CD4-positive, alpha-beta T cell (primary cell): ENCODE results near the gene ZIC1. TPM values are rescaled to one million over a fixed set of nuclear protein-coding genes. Genes with fewer than 3 reads are reported as not detected.

Source experiments
- ATAC-seq: fragments of 200-7000 bp; cut with Tn5 transposase; one replicate; pipeline ENCODE4 v1.10.0; 2022; ENCODE audit warnings: mild to moderate bottlenecking; ENCODE audit not compliant: poor library complexity
- CTCF ChIA-PET: fragments of 350-600 bp; sonication (Branson Sonifier 250); formaldehyde crosslinking; loops from one replicate; lab custom pipeline; 2021; ENCODE audit warnings: antibody characterized with exemption, inconsistent platforms; lab: Charles Lee
- POLR2A ChIA-PET: fragments of 350-600 bp; sonication (Branson Sonifier 250); formaldehyde crosslinking; loops from one replicate; lab custom pipeline; 2021; ENCODE audit warnings: antibody characterized with exemption, inconsistent platforms; lab: Charles Lee
- DNase-seq, 14 experiments: peaks; one replicate each; pipeline ENCODE4 v3.0.0-alpha.2; 2013 to 2020; ENCODE audit warnings: mixed read lengths in 2 of 14
- H3K27ac ChIP-seq, 2 donors: one replicate each; pipeline versions ENCODE4 v1.5.1 to v1.7.0; 2013; ENCODE audit warnings: low read length in 2 of 2, low read depth in 1 of 2, mild to moderate bottlenecking in 1 of 2
- H3K27me3 ChIP-seq, 2 experiments: 1 replicate in 1 of 2; 2 replicates in 1 of 2; pipeline versions ENCODE4 v1.6.1 to v1.7.0; 2013; ENCODE audit warnings: low read length in 2 of 2, control low read depth in 1 of 2, mild to moderate bottlenecking in 1 of 2, moderate library complexity in 1 of 2; ENCODE audit not compliant: insufficient read depth in 2 of 2, control insufficient read depth in 1 of 2
- H3K36me3 ChIP-seq: one replicate; pipeline ENCODE4 v1.6.1; 2013; ENCODE audit warnings: low read length, control low read depth; ENCODE audit not compliant: insufficient read depth
- H3K4me1 ChIP-seq: one replicate; pipeline ENCODE4 v1.6.1; 2013; ENCODE audit warnings: low read length, control low read depth; ENCODE audit not compliant: insufficient read depth
- H3K4me3 ChIP-seq: one replicate; pipeline ENCODE4 v1.5.1; 2013; ENCODE audit warnings: mild to moderate bottlenecking, low read length, moderate library complexity
- H3K9me3 ChIP-seq, 2 experiments: 1 replicate in 1 of 2; 2 replicates in 1 of 2; pipeline versions ENCODE4 v1.6.1 to v1.7.0; 2013; ENCODE audit warnings: low read length in 2 of 2, mild to moderate bottlenecking in 2 of 2, control low read depth in 1 of 2, moderate library complexity in 1 of 2; ENCODE audit not compliant: control insufficient read depth in 1 of 2, insufficient read depth in 1 of 2
- H3K27ac Mint-ChIP-seq: one replicate; pipeline ENCODE4 v1.8.0; 2020; ENCODE audit warnings: mixed read lengths
- H3K27me3 Mint-ChIP-seq: one replicate; pipeline ENCODE4 v1.8.0; 2021; ENCODE audit warnings: mixed read lengths
- H3K36me3 Mint-ChIP-seq: one replicate; pipeline ENCODE4 v1.8.0; 2021; ENCODE audit warnings: low read depth, mixed read lengths
- H3K4me1 Mint-ChIP-seq: one replicate; pipeline ENCODE4 v1.8.0; 2021; ENCODE audit warnings: low read depth, mixed read lengths
- H3K4me3 Mint-ChIP-seq: one replicate; pipeline ENCODE4 v1.8.0; 2020; ENCODE audit warnings: mild to moderate bottlenecking, mixed read lengths
- H3K9me3 Mint-ChIP-seq: one replicate; pipeline ENCODE4 v1.8.0; 2020; ENCODE audit warnings: mixed read lengths
- CTCF ChIP-seq: fragments of 200-600 bp; IDR thresholded peaks from one replicate; pipeline ENCODE4 v1.8.0; 2022; ENCODE audit warnings: antibody characterized with exemption, mild to moderate bottlenecking
- intact Hi-C, 2 experiments: fragments of 100-400 bp; cut with DNase I in 1 of 2; cut with micrococcal nuclease in 1 of 2; formaldehyde crosslinking; loops; one replicate each; pipeline versions ENCODE4 v1.15.1 to v1.9.0; 2023 to 2025; cut with DNase I, micrococcal nuclease
- total RNA-seq, 174 experiments: library from RNA in 2 of 174; stranded (reverse) in 2 of 174; gene quantifications; one replicate each; pipeline ENCODE4 v1.2.3 and lab custom pipeline; 2021 to 2026

Gene ZIC1
- total RNA-seq, 2 experiments from 2014 or later: not detected

GRCh38 chr3:147431751-147432150 lies 22.6 kb downstream of the ZIC1 start:
- H3K4me1 ChIP-seq: no peaks in the 10 kb centered on the region
- TF ChIP-seq CTCF: no peak
- CTCF ChIA-PET: no interaction called here
- no peak overlapping the region for H3K4me3 Mint-ChIP-seq
- no peaks in the 10 kb centered on the region for H3K4me1 Mint-ChIP-seq
- H3K36me3 ChIP-seq: no peaks in the 10 kb centered on the region
- no peaks in the 10 kb centered on the region for H3K9me3 Mint-ChIP-seq
- POLR2A ChIA-PET: no interaction called here
- peaks cover 3% of the 10 kb centered on the region in 2 experiments for H3K27me3 ChIP-seq
- H3K27ac Mint-ChIP-seq: no peak overlapping the region
- no peak overlapping the region for H3K27ac ChIP-seq
- no peaks in the 10 kb centered on the region for H3K9me3 ChIP-seq
- DNase-seq: no peak
- no peaks in the 10 kb centered on the region for H3K36me3 Mint-ChIP-seq
- no peak for ATAC-seq
- H3K27me3 Mint-ChIP-seq: peaks cover 7% of the 10 kb centered on the region
- no peak overlapping the region for H3K4me3 ChIP-seq
- intact Hi-C loops: no loop called here

- Histone ChIP-seq H3K4me1 (no peaks in the 10 kb centered on the region), H3K4me3 (no peak overlapping the region), H3K27me3 (no peaks in the 10 kb centered on the region), H3K9me3 (peaks cover 0 to under 1% of the 10 kb centered on the region in 2 experiments), H3K27ac (no peak overlapping the region), H3K36me3 (no peaks in the 10 kb centered on the region)
- intact Hi-C loops: no loop called here
- no peaks in the 10 kb centered on the region for H3K4me1 Mint-ChIP-seq
- DNase-seq (no peak), ATAC-seq (no peak)
- no peaks in the 10 kb centered on the region for H3K36me3 Mint-ChIP-seq
- POLR2A ChIA-PET: no interaction called here
- CTCF ChIA-PET: interaction anchor here (0.6 kb wide), 1 partner anchor 258 kb away, joined by 3 read pairs; no protein-coding TSS in a partner anchor
- TF ChIP-seq CTCF: no peak
- H3K27me3 Mint-ChIP-seq: no peaks in the 10 kb centered on the region
- H3K9me3 Mint-ChIP-seq: peaks cover 2% of the 10 kb centered on the region
- H3K4me3 Mint-ChIP-seq: no peak overlapping the region
- no peak overlapping the region for H3K27ac Mint-ChIP-seq
These were observed 38.1 kb downstream of the ZIC1 start for GRCh38 chr3:147447224-147447623.

GRCh38 chr3:147449669-147450068 lies 40.5 kb downstream of the ZIC1 start:
- no peak for DNase-seq
- no peak overlapping the region for H3K4me3 ChIP-seq
- Mint-ChIP-seq H3K36me3 (no peaks in the 10 kb centered on the region), H3K4me3 (no peak overlapping the region), H3K9me3 (peaks cover 2% of the 10 kb centered on the region), H3K27ac (no peak overlapping the region), H3K4me1 (no peaks in the 10 kb centered on the region), H3K27me3 (no peaks in the 10 kb centered on the region)
- H3K9me3 ChIP-seq: peaks cover 0 to 3% of the 10 kb centered on the region in 2 experiments
- H3K4me1 ChIP-seq: no peaks in the 10 kb centered on the region
- intact Hi-C loops: no loop called here
- ATAC-seq: no peak
- no peak for TF ChIP-seq CTCF
- CTCF ChIA-PET: no interaction called here
- no peaks in the 10 kb centered on the region for H3K27me3 ChIP-seq
- POLR2A ChIA-PET: no interaction called here
- no peaks in the 10 kb centered on the region for H3K36me3 ChIP-seq
- no peak overlapping the region for H3K27ac ChIP-seq
